Ovary (tissue), 3 donors: ENCODE measurements around the gene SIGLEC11.

Experiments
- CTCF ChIP-seq, 3 donors: fragments of 450-650 bp in 2 of 3; fragments of 200-600 bp in 1 of 3; IDR thresholded peaks; one replicate each; pipeline versions ENCODE4 v1.5.1 to v1.8.0; 2016 to 2022; ENCODE audit warnings: antibody characterized with exemption in 3 of 3, mild to moderate bottlenecking in 1 of 3
- POLR2A ChIP-seq: fragments of 450-650 bp; IDR thresholded peaks from one replicate; pipeline ENCODE4 v1.6.1; 2017; ENCODE audit warnings: antibody characterized with exemption, mild to moderate bottlenecking, moderate library complexity
- donor health status: DM: no; HTN: no; CAD: no.

GRCh38 chr19:49927526-49928264, 33.3 kb downstream of the SIGLEC11 start:
- TF ChIP-seq CTCF (IDR thresholded peaks at IDR 0.05): no peak
- TF ChIP-seq POLR2A: no peak
